CD4-positive, alpha-beta T cell treated with Interleukin-17A for 1 hour (primary cell): ENCODE measurements around the gene PTH2.
A peak's percentile ranks its signal among the peaks of the same experiment; 100 is the strongest.
"Not testable (repeated sequence)": the region's sequence is repeated elsewhere in the genome, so short reads cannot be mapped to it uniquely, and the experiment has no call there.

Experiments used
- DNase-seq: peaks from one replicate; pipeline ENCODE4 v3.0.0-alpha.2; 2020

PTH2 gene

DNA sequence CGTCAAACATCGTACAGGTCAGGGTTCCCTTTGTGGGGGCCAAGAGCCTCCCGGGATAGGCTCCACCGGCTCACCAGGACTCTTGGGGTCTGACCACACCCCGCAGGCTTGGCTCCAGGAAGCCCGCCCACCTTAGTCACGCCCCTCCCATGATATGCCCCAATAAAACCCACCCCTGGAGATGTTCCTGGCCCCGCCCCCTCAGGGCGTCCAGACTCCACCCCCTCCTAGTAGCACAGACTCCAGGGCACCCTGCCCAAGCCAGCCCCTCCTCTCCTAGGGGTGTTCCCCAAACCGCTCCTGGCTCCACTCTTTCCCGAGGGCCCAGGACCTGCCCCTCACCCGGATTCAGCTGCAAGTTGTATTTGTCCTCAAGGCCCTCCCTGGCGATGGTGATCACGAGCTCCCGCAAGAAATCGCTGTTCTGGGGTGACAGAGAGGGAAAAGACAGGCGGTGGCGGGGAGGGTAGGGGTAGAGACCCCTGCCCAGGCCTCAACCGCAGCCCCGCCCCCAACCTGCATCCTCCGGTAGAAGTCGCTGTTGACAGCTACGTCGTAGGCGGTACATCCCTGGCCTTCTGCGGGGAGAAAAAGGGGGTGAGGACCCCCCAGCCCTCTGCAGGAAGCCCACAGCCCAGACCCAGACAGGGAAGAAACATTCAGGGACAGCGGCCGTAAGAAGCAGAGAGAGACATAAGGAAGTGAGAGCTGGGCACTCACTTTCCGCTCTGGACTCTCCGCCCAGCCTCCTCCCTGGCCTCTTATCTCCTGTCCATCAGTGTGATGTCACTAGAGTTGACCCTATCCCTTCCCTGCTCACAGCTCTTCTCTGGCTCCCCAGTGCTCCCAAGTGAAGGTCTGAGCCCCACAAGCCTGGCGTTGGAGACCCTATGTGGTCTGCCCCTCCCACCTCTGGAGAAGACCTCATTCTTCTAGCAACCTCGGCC lies 24.5 kb upstream of the PTH2 start:
- DNase-seq: no peak

DNA sequence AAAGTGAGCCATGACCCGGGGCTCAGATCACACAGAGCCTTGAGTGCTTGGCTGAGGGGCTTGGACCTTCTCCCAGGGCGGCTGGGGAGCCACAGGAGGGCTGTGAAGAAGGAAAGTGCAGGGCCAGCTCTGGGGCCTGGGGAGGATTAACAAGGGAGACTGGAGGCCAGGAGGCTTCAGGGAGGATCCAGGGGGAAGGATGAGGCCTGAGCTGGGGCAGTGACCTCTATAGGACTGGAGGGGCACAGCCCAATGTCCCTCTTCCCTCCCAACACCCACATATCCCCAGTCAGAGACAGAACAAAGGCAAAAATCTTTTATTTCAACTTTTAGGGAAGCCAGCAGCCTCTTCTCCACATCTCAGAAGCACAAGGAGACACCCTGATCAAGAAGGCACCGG lies 22.8 kb upstream of the PTH2 start:
- DNase-seq: no peak

DNA sequence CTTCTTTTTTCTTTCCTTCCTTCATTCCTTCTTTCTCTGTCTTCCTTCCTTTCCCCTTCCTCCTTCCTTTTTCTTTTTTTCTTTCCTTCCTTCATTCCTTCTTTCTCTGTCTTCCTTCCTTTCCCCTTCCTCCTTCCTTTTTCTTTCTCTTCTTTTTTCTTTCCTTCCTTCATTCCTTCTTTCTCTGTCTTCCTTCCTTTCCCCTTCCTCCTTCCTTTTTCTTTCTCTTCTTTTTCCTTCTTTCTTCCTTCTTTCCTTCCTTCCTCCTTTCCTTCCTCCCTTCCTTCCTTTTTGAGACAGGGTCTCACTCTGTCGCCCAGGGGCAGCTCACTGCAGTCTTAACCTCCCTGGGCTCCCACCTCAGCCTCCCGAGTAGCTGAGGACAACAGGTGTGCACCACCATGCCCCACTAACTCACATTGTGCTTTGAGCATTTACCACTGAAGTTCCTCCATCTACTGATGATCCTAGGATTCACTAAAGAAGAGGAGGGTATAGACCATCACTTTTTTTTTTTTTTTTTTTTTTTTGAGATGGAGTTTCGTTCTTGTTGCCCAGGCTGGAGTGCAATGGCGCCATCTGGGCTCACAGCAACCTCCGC lies 21.0 kb upstream of the PTH2 start:
- not testable (repeated sequence) for DNase-seq

DNA sequence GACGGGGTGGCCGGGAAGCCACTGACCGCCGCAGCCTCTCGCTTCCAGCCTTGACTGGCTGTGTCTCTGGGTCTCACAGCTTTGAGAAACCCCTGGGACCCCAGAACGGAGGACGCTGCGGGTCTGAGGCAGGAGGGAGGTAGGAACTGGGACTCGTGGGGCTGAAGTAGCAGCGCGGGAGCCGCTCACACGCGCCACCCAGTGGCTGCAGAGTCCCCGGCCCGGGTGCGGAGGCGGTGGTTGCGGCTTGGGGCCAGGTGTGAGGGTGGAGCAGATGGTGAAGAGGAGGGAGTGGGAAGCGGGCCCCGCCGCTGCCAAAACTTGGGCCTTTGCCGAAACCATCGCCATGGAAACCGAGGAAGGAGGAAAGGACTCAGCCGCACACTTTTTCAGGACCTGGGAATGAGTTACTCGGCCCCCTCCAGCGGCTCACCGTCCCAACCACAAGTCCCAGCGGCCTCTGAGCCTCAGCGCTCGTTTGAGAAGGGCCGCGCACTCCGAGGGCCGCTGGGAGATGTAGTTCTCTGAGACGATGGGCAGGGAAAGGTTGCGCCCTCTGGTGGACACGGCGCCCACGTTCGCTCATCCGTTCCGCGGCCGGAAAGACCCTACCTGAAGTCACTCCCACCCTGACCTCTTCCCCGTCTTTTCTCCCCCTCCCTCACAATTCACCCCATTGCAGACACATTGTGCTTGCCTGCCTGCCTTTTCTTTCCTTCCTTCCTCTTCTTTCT lies 20.3 kb upstream of the PTH2 start:
- DNase-seq: peak; percentile 94

DNA sequence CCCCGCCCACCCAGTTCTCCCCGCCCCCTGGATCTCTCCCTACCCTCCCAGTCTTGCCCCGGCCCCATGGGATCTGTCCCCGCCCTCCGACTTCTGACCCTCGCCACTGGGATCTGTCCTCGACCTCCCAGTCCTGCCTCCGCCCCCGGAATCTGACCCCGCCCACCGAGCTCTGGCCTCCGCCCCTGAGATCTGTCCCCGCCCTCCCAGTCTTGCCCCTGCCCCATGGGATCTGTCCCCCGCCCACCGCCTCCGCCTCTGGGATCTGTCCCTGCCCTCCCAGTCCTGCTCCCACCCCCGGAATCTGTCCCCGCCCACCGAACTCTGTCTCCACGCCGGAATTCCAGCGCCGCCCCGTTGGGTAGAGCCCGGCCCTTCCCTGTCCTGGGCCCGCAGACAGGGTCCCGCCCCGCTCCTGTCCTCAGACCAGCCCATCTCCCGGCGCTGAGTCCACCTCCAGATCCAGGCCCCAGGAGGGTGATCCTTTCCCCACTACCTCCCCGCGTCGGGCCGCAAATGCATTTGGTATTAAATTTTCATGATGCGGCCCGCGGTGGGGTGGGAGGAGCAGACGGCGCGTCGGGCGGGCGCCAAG lies 19.6 kb upstream of the PTH2 start:
- peak; percentile 64 for DNase-seq

DNA sequence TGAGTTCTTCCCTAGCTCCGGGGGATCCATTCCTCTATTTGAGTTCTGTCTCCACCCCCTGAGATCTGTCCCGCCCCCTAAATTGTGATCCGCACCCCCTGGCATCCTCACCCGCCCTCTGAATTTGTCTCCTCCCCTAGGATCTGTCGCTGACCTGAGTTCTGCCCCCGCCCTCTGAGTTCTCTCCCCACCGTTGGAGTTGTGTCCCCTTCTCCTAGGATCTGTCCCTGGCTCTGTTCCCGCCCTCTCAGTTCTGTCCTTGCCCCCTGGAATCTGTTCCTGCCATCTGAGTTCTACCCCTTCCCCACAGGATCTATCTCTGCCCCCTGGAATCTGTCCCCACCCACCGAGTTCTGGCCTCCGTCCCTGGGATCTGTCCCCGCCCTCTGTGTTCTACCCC lies 19.1 kb upstream of the PTH2 start:
- no peak for DNase-seq

DNA sequence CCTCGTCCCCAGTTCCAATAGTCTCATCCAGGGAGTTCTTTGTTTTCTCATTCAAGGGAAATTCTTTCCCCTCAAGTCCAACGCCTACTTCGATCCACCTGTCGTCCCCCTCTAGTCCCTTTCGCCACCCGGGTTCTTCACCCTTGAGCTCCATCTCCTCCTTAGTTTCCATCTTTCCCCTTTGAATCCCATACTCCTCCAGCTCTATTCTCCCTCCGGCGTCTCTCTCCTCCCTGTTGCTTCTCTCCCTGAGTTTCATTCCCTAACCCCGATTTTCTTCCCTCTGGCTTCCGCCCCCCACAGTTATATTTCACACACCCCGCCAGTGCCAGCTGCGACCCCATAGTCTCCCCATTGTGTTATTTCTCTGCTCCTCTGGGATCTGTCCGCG lies 18.7 kb upstream of the PTH2 start:
- DNase-seq: no peak

DNA sequence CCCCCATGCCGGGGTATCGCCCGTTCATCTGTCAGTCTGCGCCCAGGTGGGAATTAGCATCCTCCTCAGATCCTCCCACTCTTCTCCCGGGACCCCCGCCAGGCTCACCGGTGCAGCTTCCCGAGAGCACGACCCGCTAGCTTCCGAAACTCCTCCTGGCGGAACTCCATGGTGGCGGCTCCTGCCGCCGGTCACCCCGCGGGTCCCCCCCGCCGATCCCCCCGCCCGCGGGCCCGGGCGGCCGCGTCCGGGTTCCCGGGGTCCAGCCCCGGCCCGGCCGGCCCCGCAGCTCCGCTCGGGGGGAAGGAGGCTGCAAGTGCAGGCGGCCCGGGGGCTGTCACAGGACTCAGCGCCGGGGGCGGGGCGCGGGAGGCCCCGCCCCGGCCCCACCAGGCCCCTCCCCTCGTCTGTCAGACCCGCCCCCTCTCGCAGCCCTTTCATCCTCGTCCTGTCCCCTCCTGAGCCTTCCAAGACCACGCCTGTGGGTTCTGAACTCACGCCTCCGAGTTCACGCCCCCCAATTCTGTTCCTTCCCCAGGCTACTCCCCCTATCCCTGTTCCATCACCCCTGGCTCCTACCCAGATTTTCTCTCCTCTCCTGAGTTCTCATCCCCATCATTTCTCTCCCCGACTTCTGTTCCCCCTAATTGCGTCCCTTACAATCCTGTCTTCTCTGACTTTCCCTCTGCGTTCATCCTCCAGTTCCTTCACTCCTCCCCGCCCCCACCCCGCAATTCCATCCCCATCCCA lies 18.1 kb upstream of the PTH2 start, which contains the start of gene SLC17A7:
Gene SLC17A7 (minus strand): TSS at position 318 of the 750 bp plus-strand sequence. CDS start 148 bp downstream, at position 170.
- peak; percentile 53 for DNase-seq

DNA sequence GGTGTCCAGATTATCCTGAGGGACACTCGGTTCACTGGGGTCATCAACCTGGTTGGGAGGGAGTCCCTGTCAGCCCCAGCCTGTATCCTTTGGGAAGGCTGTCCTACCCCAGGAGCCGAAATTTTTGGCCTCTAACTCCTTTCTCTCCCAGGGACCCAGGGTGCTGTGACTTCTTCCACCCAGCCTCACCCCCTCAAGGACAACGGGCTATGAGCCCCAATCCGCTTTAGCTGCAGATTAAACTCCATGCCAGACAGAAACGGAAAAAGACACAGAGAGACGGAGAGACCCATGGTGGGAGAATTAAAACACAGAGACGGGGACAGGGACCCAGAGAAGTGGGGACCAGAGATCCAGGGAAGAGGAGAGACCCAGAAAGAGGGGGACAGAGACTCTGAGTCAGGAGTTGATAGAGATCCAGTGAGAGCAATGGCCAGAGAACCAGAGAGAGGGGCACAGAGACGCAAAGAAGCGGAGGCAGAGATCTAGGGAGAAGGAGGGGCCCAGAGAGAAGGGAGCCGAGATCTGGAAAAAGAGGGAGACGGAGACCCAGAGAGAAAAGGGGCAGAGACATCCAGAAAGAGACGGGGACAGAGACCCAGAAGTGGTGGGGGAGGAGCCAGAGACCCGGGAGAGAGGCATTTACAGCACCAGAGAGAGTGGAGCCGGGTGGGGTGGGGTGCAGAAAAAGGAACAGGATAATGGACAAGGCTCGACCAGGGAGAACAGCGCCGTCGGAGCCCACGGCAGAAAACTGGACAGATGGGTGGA lies 17.4 kb upstream of the PTH2 start:
- DNase-seq: no peak

DNA sequence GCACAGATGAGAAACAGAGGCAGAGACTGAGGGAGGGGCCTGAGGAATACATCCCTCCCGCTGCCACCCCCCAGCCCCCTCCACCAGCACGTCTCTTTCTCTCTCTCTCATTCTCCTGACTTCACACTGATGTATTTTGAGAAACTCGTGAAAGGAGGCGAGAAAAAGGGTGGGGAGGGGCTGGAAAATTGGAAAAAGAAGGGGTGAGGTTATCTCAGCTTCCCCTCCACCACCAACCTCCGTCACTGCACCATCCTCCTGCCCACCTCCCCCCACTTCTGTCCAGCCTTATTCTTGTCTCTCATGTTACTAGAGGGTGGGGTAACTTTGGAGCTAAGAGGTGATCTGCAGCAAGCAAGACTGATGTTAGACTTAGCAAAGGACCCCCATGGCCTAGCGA lies 16.6 kb upstream of the PTH2 start:
- DNase-seq: no peak

DNA sequence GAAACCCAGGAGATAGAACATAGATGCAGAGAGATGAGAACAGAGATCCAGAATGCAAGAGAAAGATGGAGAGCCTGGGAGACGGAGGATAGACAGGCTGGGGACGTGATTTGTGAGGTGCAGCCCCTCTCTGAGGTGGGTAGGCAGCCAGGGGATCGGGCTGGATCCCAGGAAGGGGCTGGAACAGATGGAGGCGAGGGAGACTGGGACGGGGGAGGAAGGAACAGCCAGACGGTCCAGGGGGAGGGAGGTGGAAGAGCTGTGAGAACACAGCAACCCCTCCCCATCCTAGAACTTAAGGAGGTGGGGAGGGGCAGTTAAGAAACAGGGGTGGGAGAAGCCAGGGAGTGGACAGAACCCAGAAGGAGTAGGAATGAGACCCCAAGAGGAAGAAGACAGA lies 15.0 kb upstream of the PTH2 start:
- no peak for DNase-seq

DNA sequence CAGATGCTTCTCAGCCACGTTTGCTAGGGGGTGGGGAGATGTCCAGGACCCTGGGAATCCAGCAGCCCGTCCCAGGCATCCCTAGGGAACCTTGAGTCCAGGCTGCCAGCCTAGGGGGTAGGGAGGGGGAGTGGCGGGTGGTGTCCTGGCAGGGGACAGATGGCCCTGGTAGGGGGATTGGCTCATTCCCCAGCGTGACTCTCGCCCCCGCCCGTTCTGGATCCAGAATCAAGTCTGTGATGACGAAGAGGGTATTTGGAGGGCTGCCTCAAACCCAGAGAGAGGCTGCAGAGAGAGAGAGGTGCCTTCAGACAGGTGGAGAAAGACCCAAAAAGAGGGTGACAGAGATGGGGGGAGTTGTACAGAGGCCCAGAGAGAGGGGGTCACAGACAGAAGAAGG lies 14.0 kb upstream of the PTH2 start:
- DNase-seq: no peak

DNA sequence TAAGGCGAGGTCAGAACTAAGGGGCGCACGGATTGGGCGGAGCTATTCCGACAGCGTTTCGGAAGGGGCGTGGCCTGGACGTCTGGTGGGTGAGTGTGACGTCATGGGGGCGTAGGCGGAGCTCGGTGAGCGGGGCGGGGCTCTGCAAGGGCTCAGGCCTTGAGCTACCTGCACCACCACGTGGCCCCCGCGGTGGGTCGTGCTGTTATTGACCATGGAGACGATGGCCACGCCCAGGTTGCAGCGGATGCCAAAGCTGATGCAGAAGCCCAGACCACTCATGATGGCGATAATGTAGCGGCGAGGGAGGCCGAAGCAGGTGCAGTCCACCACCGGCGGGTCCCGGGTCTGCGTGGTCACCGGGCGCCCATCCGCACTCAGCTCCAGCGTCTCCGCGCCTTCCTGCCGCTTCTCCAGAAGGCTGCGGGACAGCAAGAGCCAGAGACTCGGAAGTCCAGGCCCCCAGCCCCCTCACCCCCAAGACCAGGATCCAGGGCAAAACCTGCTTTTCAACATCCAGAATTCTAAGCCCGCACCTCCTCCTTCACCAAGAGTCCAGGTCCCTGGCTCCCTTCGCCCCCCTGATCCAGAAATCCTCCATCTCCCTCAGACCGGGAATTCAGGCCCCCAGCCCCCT lies 13.3 kb upstream of the PTH2 start:
- DNase-seq: peak; percentile 62

DNA sequence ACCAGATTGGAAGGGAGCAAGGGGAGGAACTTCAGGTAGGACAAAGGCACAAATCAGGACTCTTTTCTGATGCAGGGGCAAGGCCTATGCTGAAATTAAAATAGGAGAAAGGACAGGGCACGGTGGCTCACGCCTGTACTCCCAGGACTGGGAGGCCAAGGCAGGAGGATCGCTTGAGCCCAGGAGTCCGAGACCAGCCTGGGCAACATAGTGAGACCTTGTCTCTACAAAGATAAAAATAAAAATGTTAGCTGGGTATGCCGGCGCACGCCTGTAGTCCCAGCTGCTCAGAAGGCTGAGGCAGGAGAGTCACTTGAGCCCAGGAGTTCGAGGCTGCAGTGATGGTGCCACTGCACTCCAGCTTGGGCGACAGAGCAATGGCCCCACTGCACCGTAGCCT lies 12.4 kb upstream of the PTH2 start:
- no peak for DNase-seq

DNA sequence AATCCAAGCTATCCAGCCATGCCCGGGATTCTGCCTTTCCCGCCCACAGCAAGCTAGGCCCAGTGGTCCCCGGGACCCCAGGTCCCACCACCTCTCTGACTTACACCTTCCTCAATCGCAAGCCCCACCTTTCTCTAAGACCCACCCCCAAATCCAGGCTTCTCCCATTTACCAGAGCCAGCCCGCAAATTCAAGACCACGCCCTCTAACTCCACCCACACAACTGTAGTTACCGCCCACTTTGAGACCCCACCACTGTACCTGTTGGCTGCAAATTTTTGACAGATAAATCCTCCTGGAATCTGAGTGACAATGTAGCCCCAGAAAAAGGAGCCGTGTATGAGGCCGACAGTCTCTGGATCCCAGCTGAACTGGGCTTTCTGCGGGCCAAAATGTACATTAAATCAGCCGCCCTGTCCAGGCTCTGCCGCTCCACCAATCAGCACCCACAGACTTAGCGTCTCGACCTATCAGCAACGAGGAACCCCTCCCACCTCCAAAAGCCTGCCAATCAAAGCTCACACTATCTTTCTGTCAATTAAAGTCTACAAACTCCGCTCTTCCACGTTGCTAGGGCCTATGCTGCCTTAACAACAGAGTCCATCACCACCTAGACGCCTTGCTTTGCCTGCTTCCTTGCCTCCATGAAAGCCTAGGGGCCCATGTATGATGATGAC lies 11.8 kb upstream of the PTH2 start:
- DNase-seq: no peak

DNA sequence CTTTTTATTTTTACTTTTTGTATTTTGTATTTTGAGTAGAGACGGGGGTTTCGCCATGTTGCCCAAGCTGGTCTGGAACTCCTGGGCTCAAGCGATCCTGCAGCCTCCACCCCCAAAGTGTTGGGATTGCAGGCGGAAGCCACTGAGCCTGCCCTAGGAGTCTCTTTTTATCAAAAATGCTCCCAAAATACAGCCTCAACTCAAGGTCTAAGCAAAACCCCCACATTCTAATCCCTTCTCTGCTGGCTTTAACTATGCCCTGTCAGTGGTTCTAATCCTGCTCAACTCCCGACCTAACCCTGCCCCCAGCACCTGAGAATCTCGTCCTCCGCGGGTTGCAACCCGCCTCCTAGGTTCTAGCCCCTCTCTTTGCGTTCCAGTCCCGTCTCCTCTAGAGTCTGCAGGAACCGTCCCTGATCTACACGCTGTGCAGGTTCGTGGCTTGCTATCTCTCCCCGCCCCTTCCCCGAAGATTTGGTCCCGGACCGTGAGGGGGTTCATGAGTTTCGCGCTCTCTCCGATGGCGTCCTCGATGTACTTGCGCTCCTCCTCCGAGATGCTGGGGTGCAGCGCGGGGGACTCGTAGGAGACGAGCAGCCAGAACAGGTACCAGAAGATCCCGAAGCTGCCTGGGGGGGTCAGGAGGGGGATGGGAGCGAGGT lies 10.1 kb upstream of the PTH2 start:
- DNase-seq: no peak

DNA sequence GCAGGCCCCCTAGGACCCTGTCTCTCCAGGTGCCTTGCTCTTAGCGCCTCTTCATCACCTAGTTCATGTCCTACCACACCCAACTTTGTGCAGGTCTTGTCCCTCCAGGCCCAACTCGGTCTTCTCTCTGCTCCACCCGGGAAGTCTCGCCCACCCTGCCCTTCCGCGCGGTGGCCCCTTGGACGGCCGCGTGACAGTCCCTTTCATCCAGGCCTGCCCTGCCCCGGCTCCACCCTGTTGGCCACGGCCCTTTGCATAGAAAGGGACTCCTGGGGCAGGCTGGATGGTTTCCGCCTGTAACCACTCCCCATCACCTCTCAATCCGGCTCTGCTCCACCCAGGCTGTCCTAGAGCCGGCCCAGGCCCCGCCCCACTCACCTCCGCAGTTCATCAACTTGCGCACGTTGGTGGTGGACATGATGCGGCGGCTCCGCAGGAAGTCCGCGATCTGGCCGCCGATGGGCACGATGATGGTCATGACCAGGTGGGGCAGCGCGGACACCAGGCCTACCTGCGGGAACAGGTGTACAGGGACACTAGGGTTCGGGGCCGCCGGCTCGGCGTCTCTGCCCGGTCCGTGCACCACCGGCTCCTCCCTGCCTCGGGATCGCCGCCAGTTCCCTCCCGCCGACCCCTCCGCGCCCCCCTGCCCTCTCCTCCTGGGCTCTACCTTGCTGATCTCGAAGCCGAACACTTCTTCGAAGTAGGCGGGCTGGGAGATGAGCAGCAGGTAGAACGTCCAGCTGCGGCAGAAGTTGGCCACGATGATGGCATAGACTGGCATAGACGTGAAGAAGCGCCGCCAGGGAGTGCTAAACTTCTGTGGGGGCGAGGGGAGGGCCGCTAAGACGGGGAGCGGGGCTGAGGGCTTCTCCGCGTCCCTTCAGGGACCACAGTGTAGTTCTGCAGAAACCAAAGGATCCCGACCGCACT lies 9.2 kb upstream of the PTH2 start:
- peak; percentile 50 for DNase-seq

DNA sequence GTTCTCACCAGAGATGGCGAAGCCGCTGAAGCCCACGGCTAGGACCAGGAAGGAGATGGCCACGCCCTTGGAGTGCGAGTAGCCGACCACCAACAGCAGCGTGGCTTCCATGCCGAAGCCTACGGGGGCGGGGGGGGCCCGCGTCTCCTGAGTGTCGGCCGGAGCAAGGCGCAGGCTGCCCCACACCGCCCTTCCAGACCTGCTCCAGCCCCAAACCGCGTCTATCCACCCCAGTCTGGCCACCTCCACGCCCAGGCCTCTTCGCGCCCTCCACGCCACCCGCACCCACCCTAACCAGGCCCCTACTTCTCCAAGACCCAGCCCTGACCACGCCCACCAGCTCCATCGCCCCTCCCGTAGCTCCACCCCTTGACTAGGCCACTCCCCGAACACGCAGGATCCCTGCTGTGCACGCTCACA lies 8.1 kb upstream of the PTH2 start:
- DNase-seq: peak; percentile 45
